Measurements from ENCODE around the gene MYO3A.

DNA sequence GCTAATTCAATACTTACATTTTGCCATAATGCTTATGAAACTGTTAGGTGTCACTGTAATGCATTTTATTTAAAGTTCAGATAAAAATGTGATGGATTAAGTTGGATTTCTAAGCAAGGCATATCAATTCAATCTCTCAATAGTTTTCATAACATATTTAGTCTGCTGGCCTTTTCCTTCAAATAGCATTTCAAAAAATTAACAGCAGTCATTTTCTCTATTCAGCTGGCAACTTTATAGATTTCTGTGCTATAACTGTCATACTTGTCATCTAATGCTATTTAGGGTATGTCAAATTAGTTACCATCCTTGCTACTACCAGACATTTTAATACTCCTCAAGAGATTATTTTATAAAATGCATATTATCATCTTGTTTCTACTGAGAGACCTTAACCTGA, 286.9 kb downstream of the MYO3A start:
- TF ChIP-seq, protein P1, sequence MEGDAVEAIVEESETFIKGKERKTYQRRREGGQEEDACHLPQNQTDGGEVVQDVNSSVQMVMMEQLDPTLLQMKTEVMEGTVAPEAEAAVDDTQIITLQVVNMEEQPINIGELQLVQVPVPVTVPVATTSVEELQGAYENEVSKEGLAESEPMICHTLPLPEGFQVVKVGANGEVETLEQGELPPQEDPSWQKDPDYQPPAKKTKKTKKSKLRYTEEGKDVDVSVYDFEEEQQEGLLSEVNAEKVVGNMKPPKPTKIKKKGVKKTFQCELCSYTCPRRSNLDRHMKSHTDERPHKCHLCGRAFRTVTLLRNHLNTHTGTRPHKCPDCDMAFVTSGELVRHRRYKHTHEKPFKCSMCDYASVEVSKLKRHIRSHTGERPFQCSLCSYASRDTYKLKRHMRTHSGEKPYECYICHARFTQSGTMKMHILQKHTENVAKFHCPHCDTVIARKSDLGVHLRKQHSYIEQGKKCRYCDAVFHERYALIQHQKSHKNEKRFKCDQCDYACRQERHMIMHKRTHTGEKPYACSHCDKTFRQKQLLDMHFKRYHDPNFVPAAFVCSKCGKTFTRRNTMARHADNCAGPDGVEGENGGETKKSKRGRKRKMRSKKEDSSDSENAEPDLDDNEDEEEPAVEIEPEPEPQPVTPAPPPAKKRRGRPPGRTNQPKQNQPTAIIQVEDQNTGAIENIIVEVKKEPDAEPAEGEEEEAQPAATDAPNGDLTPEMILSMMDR (IDR thresholded peaks at IDR 0.05): no peak
- TF ChIP-seq POLR2A (IDR thresholded peaks at IDR 0.05): no peak
- TF ChIP-seq POLR2AphosphoS5 (IDR thresholded peaks at IDR 0.05): no peak

Measured in prostate gland (tissue), 2 donors.